ENCODE measurements around the gene PIK3CG.

DNA sequence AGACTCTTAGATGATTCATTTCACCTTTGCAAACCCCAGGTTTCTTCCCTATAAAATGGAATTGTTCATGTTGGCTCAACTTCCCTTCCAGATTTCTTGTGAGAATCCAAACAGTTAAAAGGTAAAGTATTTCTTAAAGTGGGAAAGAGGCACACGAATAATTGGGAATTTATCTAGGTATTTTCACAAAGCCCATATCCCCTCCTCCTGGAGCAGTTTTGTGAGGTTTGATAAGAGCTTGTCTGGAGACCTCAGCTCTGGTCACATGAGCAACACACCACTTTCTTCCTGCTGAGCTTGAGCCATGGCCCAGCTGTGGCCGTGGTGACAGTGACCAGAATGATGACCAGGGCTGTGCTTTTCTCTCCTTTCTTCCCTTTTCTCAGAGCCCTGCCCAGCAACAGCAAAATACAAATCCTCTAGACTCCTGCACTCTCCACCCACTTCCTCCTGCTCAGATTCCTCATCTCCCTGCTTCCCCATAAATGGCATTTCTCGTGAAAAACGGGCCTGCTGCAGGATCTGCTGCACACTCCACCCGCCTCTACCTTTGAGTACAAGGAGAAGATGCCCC, 87.7 kb downstream of the PIK3CG start:
- TF ChIP-seq, protein P1, sequence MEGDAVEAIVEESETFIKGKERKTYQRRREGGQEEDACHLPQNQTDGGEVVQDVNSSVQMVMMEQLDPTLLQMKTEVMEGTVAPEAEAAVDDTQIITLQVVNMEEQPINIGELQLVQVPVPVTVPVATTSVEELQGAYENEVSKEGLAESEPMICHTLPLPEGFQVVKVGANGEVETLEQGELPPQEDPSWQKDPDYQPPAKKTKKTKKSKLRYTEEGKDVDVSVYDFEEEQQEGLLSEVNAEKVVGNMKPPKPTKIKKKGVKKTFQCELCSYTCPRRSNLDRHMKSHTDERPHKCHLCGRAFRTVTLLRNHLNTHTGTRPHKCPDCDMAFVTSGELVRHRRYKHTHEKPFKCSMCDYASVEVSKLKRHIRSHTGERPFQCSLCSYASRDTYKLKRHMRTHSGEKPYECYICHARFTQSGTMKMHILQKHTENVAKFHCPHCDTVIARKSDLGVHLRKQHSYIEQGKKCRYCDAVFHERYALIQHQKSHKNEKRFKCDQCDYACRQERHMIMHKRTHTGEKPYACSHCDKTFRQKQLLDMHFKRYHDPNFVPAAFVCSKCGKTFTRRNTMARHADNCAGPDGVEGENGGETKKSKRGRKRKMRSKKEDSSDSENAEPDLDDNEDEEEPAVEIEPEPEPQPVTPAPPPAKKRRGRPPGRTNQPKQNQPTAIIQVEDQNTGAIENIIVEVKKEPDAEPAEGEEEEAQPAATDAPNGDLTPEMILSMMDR (IDR thresholded peaks at IDR 0.05): no peak
- no peak for TF ChIP-seq POLR2AphosphoS5 (IDR thresholded peaks at IDR 0.05)
